Measurements from ENCODE around the gene NLRP12.
"Not testable (repeated sequence)": the region's sequence is repeated elsewhere in the genome, so short reads cannot be mapped to it uniquely, and the experiment has no call there.

The NLRP12 gene

GRCh38 chr19:53824134-53824611, at the start of gene NLRP12:
NLRP12 (minus strand) TSS chr19:53824314; CDS start chr19:53824174, 140 bp downstream.
- no peak for TF ChIP-seq CTCF (IDR thresholded peaks at IDR 0.05; ENCODE audit: insufficient read depth, low read depth, low read length, missing control alignments)
- no peak for DNase-seq (ENCODE audit: low read depth)
- H3K4me3 ChIP-seq (ENCODE audit: low read length): no peak within 1 kb of the TSS

GRCh38 chr19:53872762-53873161, 48.6 kb upstream of the NLRP12 start:
- no peak overlapping the region for H3K4me3 ChIP-seq (ENCODE audit: low read length)
- no peak for TF ChIP-seq CTCF (IDR thresholded peaks at IDR 0.05; ENCODE audit: insufficient read depth, low read depth, low read length, missing control alignments)
- no peak for DNase-seq (ENCODE audit: low read depth)

GRCh38 chr19:53871454-53871853, 47.3 kb upstream of the NLRP12 start:
- no peak overlapping the region for H3K4me3 ChIP-seq (ENCODE audit: low read length)
- no peak for DNase-seq (ENCODE audit: low read depth)
- no peak for TF ChIP-seq CTCF (IDR thresholded peaks at IDR 0.05; ENCODE audit: insufficient read depth, low read depth, low read length, missing control alignments)

- H3K4me3 ChIP-seq (ENCODE audit: low read length): no peak overlapping the region
- DNase-seq (ENCODE audit: low read depth): no peak
- no peak for TF ChIP-seq CTCF (IDR thresholded peaks at IDR 0.05; ENCODE audit: insufficient read depth, low read depth, low read length, missing control alignments)
These were observed 46.4 kb upstream of the NLRP12 start for GRCh38 chr19:53870485-53870844.

- peak overlapping the region; percentile 70 for H3K4me3 ChIP-seq (ENCODE audit: low read length)
- not testable (repeated sequence) for DNase-seq (ENCODE audit: low read depth)
These were observed 45.8 kb upstream of the NLRP12 start for GRCh38 chr19:53869805-53870484.

- DNase-seq (ENCODE audit: low read depth): peak; percentile 71
- H3K4me3 ChIP-seq (ENCODE audit: low read length): peak overlapping the region; percentile 70
- TF ChIP-seq CTCF (IDR thresholded peaks at IDR 0.05; ENCODE audit: insufficient read depth, low read depth, low read length, missing control alignments): peak; percentile 14
These were observed 45.0 kb upstream of the NLRP12 start for GRCh38 chr19:53868892-53869804.

- DNase-seq (ENCODE audit: low read depth): peak; percentile 36
- H3K4me3 ChIP-seq (ENCODE audit: low read length): peak overlapping the region; percentile 70
- no peak for TF ChIP-seq CTCF (IDR thresholded peaks at IDR 0.05; ENCODE audit: insufficient read depth, low read depth, low read length, missing control alignments)
These were observed 44.2 kb upstream of the NLRP12 start for GRCh38 chr19:53868091-53868891.

All from epithelial cell of esophagus (primary cell).